PC-3 (cell line): ENCODE data around the gene GRAMD2A.

ENCODE experiments used
- EZH2 ChIP-seq: fragments of 300-600 bp; sonication (generic); IDR thresholded peaks from one replicate; pipeline ENCODE4 v1.6.1; 2017; ENCODE audit warnings: antibody characterized with exemption, mild to moderate bottlenecking, low read length; ENCODE audit not compliant: unreplicated experiment
- EZH2phosphoT487 ChIP-seq: fragments of 300-600 bp; sonication (generic); IDR thresholded peaks from 2 replicates; pipeline ENCODE4 v1.6.1; 2018; ENCODE audit warnings: mild to moderate bottlenecking, antibody characterized with exemption, low read length, borderline replicate concordance
- TF ChIP-seq, protein P1 (sequence below): fragments of 300-600 bp; sonication (generic); conservative IDR thresholded peaks from 2 replicates; pipeline ENCODE4 v1.5.1; 2017; ENCODE audit warnings: antibody characterized with exemption, low read depth, mild to moderate bottlenecking, low read length

DNA sequence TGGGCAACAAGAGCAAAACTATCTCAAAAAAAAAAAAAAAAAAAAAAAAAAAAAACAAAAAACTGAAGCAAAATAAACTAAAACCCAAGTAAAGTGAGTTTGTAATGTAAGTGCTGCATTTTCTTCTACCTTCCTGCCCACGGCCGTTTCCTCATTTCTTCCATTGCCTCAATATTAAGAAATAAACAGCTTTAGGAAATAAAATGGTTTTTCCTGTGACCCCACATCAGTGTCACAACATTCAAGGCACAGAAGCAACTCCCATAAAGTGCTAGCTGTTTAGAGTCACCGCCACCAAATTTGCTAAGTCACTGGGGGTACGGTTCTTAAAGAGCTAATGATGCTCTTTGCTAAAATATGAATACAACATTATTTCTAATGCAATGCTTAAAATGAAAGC is 30.1 kb upstream of the GRAMD2A start:
- TF ChIP-seq, protein P1, sequence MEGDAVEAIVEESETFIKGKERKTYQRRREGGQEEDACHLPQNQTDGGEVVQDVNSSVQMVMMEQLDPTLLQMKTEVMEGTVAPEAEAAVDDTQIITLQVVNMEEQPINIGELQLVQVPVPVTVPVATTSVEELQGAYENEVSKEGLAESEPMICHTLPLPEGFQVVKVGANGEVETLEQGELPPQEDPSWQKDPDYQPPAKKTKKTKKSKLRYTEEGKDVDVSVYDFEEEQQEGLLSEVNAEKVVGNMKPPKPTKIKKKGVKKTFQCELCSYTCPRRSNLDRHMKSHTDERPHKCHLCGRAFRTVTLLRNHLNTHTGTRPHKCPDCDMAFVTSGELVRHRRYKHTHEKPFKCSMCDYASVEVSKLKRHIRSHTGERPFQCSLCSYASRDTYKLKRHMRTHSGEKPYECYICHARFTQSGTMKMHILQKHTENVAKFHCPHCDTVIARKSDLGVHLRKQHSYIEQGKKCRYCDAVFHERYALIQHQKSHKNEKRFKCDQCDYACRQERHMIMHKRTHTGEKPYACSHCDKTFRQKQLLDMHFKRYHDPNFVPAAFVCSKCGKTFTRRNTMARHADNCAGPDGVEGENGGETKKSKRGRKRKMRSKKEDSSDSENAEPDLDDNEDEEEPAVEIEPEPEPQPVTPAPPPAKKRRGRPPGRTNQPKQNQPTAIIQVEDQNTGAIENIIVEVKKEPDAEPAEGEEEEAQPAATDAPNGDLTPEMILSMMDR = no peak
- TF ChIP-seq EZH2 (no peak), EZH2phosphoT487 (no peak)
